Activated T-cell treated with anti-CD3 and anti-CD28 coated beads, Interleukin-2, amount 50 U/mL, for 4 hours (primary cell): ENCODE data around the gene WT1. TPM values are rescaled to one million over a fixed set of nuclear protein-coding genes. Genes with fewer than 3 reads are reported as not detected.

Experiments used
- ATAC-seq, 2 donors: fragments of 200-7000 bp; cut with Tn5 transposase; one replicate each; pipeline ENCODE4 v1.10.0; 2021
- DNase-seq: peaks from one replicate; pipeline ENCODE4 v3.0.0-alpha.2; 2020
- H3K27me3 Mint-ChIP-seq: one replicate; pipeline ENCODE4 v1.8.0; 2021; ENCODE audit warnings: low read depth, mixed read lengths
- H3K36me3 Mint-ChIP-seq: one replicate; pipeline ENCODE4 v1.8.0; 2022; ENCODE audit warnings: mixed read lengths; ENCODE audit not compliant: insufficient read depth
- H3K4me1 Mint-ChIP-seq: one replicate; pipeline ENCODE4 v1.8.0; 2021; ENCODE audit warnings: low read depth, mixed read lengths
- H3K4me3 Mint-ChIP-seq: one replicate; pipeline ENCODE4 v1.8.0; 2021; ENCODE audit warnings: mild to moderate bottlenecking, moderate library complexity, mixed read lengths
- H3K9me3 Mint-ChIP-seq: one replicate; pipeline ENCODE4 v1.8.0; 2021; ENCODE audit warnings: mixed read lengths
- total RNA-seq, 3 donors: library from RNA; stranded (reverse); gene quantifications; one replicate each; pipeline ENCODE4 v1.2.1, GENCODE V29; 2021

WT1 gene
- total RNA-seq, 3 donors from 2014 or later = 0.18 to 0.30 TPM; not detected in 1

GRCh38 chr11:32447252-32447651 lies 11.9 kb upstream of the WT1 start:
- ATAC-seq (no peak), DNase-seq (no peak)
- Mint-ChIP-seq H3K9me3 (no peaks in the 10 kb centered on the region), H3K27me3 (peaks cover 40% of the 10 kb centered on the region), H3K4me1 (no peaks in the 10 kb centered on the region), H3K36me3 (no peaks in the 10 kb centered on the region), H3K4me3 (no peak overlapping the region)

- H3K9me3 Mint-ChIP-seq = no peaks in the 10 kb centered on the region
- H3K4me1 Mint-ChIP-seq = no peaks in the 10 kb centered on the region
- peaks cover 41% of the 10 kb centered on the region for H3K27me3 Mint-ChIP-seq
- H3K36me3 Mint-ChIP-seq = no peaks in the 10 kb centered on the region
- no peak overlapping the region for H3K4me3 Mint-ChIP-seq
- ATAC-seq (no peak), DNase-seq (no peak)
Measured at GRCh38 chr11:32446227-32446626, 10.9 kb upstream of the WT1 start.

GRCh38 chr11:32444186-32444585 lies 8.8 kb upstream of the WT1 start:
- H3K4me3 Mint-ChIP-seq = no peak overlapping the region
- ATAC-seq (no peak), DNase-seq (no peak)
- peaks cover 3% of the 10 kb centered on the region for H3K4me1 Mint-ChIP-seq
- H3K36me3 Mint-ChIP-seq = no peaks in the 10 kb centered on the region
- H3K9me3 Mint-ChIP-seq = no peaks in the 10 kb centered on the region
- H3K27me3 Mint-ChIP-seq = peaks cover 59% of the 10 kb centered on the region

GRCh38 chr11:32440916-32441315 lies 5.6 kb upstream of the WT1 start:
- no peak overlapping the region for H3K4me3 Mint-ChIP-seq
- H3K4me1 Mint-ChIP-seq = peaks cover 15% of the 10 kb centered on the region
- H3K9me3 Mint-ChIP-seq = no peaks in the 10 kb centered on the region
- H3K27me3 Mint-ChIP-seq = peaks cover 68% of the 10 kb centered on the region
- DNase-seq = no peak
- no peaks in the 10 kb centered on the region for H3K36me3 Mint-ChIP-seq
- ATAC-seq = no peak

- no peaks in the 10 kb centered on the region for H3K36me3 Mint-ChIP-seq
- H3K4me1 Mint-ChIP-seq = peaks cover 19% of the 10 kb centered on the region
- no peak for ATAC-seq
- H3K27me3 Mint-ChIP-seq = peaks cover 72% of the 10 kb centered on the region
- H3K4me3 Mint-ChIP-seq = no peak overlapping the region
- DNase-seq = no peak
- H3K9me3 Mint-ChIP-seq = no peaks in the 10 kb centered on the region
Measured at GRCh38 chr11:32440312-32440908, 5.1 kb upstream of the WT1 start.

- Mint-ChIP-seq H3K9me3 (no peaks in the 10 kb centered on the region), H3K27me3 (peaks cover 68% of the 10 kb centered on the region), H3K4me1 (peaks cover 20% of the 10 kb centered on the region), H3K36me3 (no peaks in the 10 kb centered on the region), H3K4me3 (no peak overlapping the region)
- no peak for ATAC-seq
- no peak for DNase-seq
Measured at GRCh38 chr11:32439501-32440210, 4.3 kb upstream of the WT1 start.

- Mint-ChIP-seq H3K27me3 (peaks cover 71% of the 10 kb centered on the region), H3K36me3 (no peaks in the 10 kb centered on the region), H3K4me1 (peaks cover 26% of the 10 kb centered on the region), H3K9me3 (no peaks in the 10 kb centered on the region), H3K4me3 (no peak overlapping the region)
- ATAC-seq (no peak), DNase-seq (no peak)
Measured at GRCh38 chr11:32438866-32439489, 3.6 kb upstream of the WT1 start.

- Mint-ChIP-seq H3K4me1 (peaks cover 31% of the 10 kb centered on the region), H3K27me3 (peaks cover 76% of the 10 kb centered on the region), H3K9me3 (no peaks in the 10 kb centered on the region), H3K36me3 (no peaks in the 10 kb centered on the region), H3K4me3 (no peak overlapping the region)
- DNase-seq (no peak), ATAC-seq (no peak)
Measured at GRCh38 chr11:32438346-32438865, 3.1 kb upstream of the WT1 start.

- Mint-ChIP-seq H3K27me3 (peaks cover 79% of the 10 kb centered on the region), H3K36me3 (no peaks in the 10 kb centered on the region), H3K4me1 (peaks cover 36% of the 10 kb centered on the region), H3K9me3 (no peaks in the 10 kb centered on the region), H3K4me3 (no peak overlapping the region)
- no peak for DNase-seq
- no peak for ATAC-seq
Measured at GRCh38 chr11:32437495-32438345, 2.4 kb upstream of the WT1 start.

GRCh38 chr11:32436751-32437494 lies 1.6 kb upstream of the WT1 start:
- ATAC-seq = no peak
- DNase-seq = no peak
- Mint-ChIP-seq H3K4me3 (no peak overlapping the region), H3K36me3 (no peaks in the 10 kb centered on the region), H3K4me1 (peaks cover 36% of the 10 kb centered on the region), H3K27me3 (peaks cover 79% of the 10 kb centered on the region), H3K9me3 (no peaks in the 10 kb centered on the region)

- H3K4me1 Mint-ChIP-seq = peaks cover 36% of the 10 kb centered on the region
- ATAC-seq (no peak), DNase-seq (no peak)
- H3K9me3 Mint-ChIP-seq = no peaks in the 10 kb centered on the region
- peaks cover 81% of the 10 kb centered on the region for H3K27me3 Mint-ChIP-seq
- H3K4me3 Mint-ChIP-seq = peak overlapping the region; percentile 29
- no peaks in the 10 kb centered on the region for H3K36me3 Mint-ChIP-seq
Measured at GRCh38 chr11:32435942-32436750, 807 bp upstream of the WT1 start.

GRCh38 chr11:32435152-32435480 lies 223 bp downstream of the WT1 start:
- Mint-ChIP-seq H3K4me1 (peaks cover 36% of the 10 kb centered on the region), H3K36me3 (no peaks in the 10 kb centered on the region), H3K9me3 (no peaks in the 10 kb centered on the region), H3K4me3 (no peak overlapping the region), H3K27me3 (peaks cover 80% of the 10 kb centered on the region)
- DNase-seq (no peak), ATAC-seq (peak in 1 of 2 donors; percentile 19)
